ENCODE results near the gene RIN3.
A peak's percentile ranks its signal among the peaks of the same experiment; 100 is the strongest.

The RIN3 gene

GRCh38 chr14:92484132-92484823 is 29.3 kb upstream of the RIN3 start:
- no peak for DNase-seq (ENCODE audit: low spot score)

GRCh38 chr14:92486881-92487280 is 26.7 kb upstream of the RIN3 start:
- DNase-seq (ENCODE audit: low spot score): no peak

GRCh38 chr14:92487513-92488133 is 26.0 kb upstream of the RIN3 start:
- no peak for DNase-seq (ENCODE audit: low spot score)

- no peak for DNase-seq (ENCODE audit: low spot score)
These were observed 24.0 kb upstream of the RIN3 start for GRCh38 chr14:92489394-92490238.

GRCh38 chr14:92490239-92490959 is 23.2 kb upstream of the RIN3 start:
- no peak for DNase-seq (ENCODE audit: low spot score)

GRCh38 chr14:92491782-92492181 is 21.8 kb upstream of the RIN3 start:
- no peak for DNase-seq (ENCODE audit: low spot score)

GRCh38 chr14:92492258-92492657 is 21.3 kb upstream of the RIN3 start:
- DNase-seq (ENCODE audit: low spot score): no peak

- DNase-seq (ENCODE audit: low spot score): no peak
These were observed 20.6 kb upstream of the RIN3 start for GRCh38 chr14:92493024-92493423.

GRCh38 chr14:92493492-92493891 is 20.1 kb upstream of the RIN3 start:
- no peak for DNase-seq (ENCODE audit: low spot score)

- no peak for DNase-seq (ENCODE audit: low spot score)
These were observed 19.1 kb upstream of the RIN3 start for GRCh38 chr14:92494512-92494911.

- DNase-seq (ENCODE audit: low spot score): peak; percentile 85
These were observed 18.6 kb upstream of the RIN3 start for GRCh38 chr14:92495027-92495426.

- DNase-seq (ENCODE audit: low spot score): no peak
These were observed 17.3 kb upstream of the RIN3 start for GRCh38 chr14:92496191-92496857.

- no peak for DNase-seq (ENCODE audit: low spot score)
These were observed 16.2 kb upstream of the RIN3 start for GRCh38 chr14:92497391-92497790.

GRCh38 chr14:92499234-92499633 is 14.3 kb upstream of the RIN3 start:
- no peak for DNase-seq (ENCODE audit: low spot score)

- no peak for DNase-seq (ENCODE audit: low spot score)
These were observed 13.1 kb upstream of the RIN3 start for GRCh38 chr14:92500491-92500941.

GRCh38 chr14:92501891-92502351 is 11.7 kb upstream of the RIN3 start:
- DNase-seq (ENCODE audit: low spot score): no peak

- no peak for DNase-seq (ENCODE audit: low spot score)
These were observed 10.9 kb upstream of the RIN3 start for GRCh38 chr14:92502541-92503286.

- peak; percentile 97 for DNase-seq (ENCODE audit: low spot score)
These were observed 9.7 kb upstream of the RIN3 start for GRCh38 chr14:92503756-92504491.

GRCh38 chr14:92505826-92506225 is 7.8 kb upstream of the RIN3 start:
- no peak for DNase-seq (ENCODE audit: low spot score)

- DNase-seq (ENCODE audit: low spot score): no peak
These were observed 7.3 kb upstream of the RIN3 start for GRCh38 chr14:92506231-92506630.
